Ishikawa (cell line): Measurements from ENCODE around the gene PTPN23.

Source experiments
- CEBPB ChIP-seq: IDR thresholded peaks from 2 replicates; pipeline ENCODE4 v1.6.1; 2012
- EGR1 ChIP-seq: IDR thresholded peaks from 2 replicates; pipeline ENCODE4 v1.6.1; 2012
- REST ChIP-seq: IDR thresholded peaks from 2 replicates; pipeline ENCODE4 v1.6.1; 2012; ENCODE audit warnings: low read depth, mild to moderate bottlenecking
- TCF12 ChIP-seq: IDR thresholded peaks from 2 replicates; pipeline ENCODE4 v1.6.1; 2012; ENCODE audit warnings: low read depth
- TEAD4 ChIP-seq: IDR thresholded peaks from 2 replicates; pipeline ENCODE4 v1.6.1; 2012
- ZBTB7A ChIP-seq: IDR thresholded peaks from 2 replicates; pipeline ENCODE4 v1.6.1; 2012; ENCODE audit warnings: low read depth

DNA sequence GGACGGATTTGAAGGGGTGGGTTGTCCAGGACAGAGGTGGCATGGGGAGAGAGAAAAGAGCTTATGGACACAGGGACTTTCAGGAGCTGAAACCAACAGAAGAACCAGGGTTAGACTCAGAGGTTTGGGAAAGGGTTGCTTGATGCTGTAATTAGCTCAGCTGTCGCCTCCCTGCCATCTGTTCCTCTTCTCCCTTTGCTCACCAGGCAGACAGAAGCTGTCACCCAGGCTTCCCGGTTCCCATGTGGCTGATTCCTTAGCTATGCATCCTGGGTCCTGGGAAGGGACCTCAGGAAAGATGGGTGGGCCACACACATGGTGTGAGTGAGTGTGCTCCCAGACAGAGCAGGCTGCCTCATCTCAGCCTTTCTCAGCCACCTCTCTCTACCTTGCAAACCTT is 14.1 kb downstream of the PTPN23 start:
- no peak for TF ChIP-seq CEBPB
- TF ChIP-seq EGR1: no peak
- no peak for TF ChIP-seq TEAD4
- TF ChIP-seq REST: no peak
- TF ChIP-seq TCF12: no peak
- TF ChIP-seq ZBTB7A: no peak
